Measurements from ENCODE around the gene PLEKHH2. TPM values are rescaled to one million over a fixed set of nuclear protein-coding genes. Genes with fewer than 3 reads are reported as not detected.

The PLEKHH2 gene
- total RNA-seq, 1 donor from 2014 or later = 19.6 TPM

- H3K27ac Mint-ChIP-seq (ENCODE audit: unreplicated experiment) = no peak overlapping the region
- no peak for DNase-seq (ENCODE audit: extremely low spot score, unreplicated experiment)
- H3K9me3 Mint-ChIP-seq (ENCODE audit: unreplicated experiment) = no peaks in the 10 kb centered on the region
- H3K4me3 Mint-ChIP-seq (ENCODE audit: unreplicated experiment) = no peak overlapping the region
- peaks cover 6% of the 10 kb centered on the region for H3K36me3 Mint-ChIP-seq (ENCODE audit: unreplicated experiment)
- TF ChIP-seq CTCF (IDR thresholded peaks at IDR 0.05) = no peak
- peaks cover 18% of the 10 kb centered on the region for H3K4me1 Mint-ChIP-seq (ENCODE audit: unreplicated experiment)
- H3K27me3 Mint-ChIP-seq (ENCODE audit: unreplicated experiment) = no peaks in the 10 kb centered on the region
Observed at GRCh38 chr2:43751476-43751990, 114.5 kb downstream of the PLEKHH2 start.

GRCh38 chr2:43752302-43752701 is 115.2 kb downstream of the PLEKHH2 start:
- Mint-ChIP-seq H3K36me3 (ENCODE audit: unreplicated experiment) (peaks cover 3% of the 10 kb centered on the region), H3K9me3 (ENCODE audit: unreplicated experiment) (no peaks in the 10 kb centered on the region), H3K4me3 (ENCODE audit: unreplicated experiment) (no peak overlapping the region), H3K27me3 (ENCODE audit: unreplicated experiment) (no peaks in the 10 kb centered on the region), H3K27ac (ENCODE audit: unreplicated experiment) (no peak overlapping the region), H3K4me1 (ENCODE audit: unreplicated experiment) (peaks cover 16% of the 10 kb centered on the region)
- TF ChIP-seq CTCF (IDR thresholded peaks at IDR 0.05) = no peak
- DNase-seq (ENCODE audit: extremely low spot score, unreplicated experiment) = no peak

- Mint-ChIP-seq H3K36me3 (ENCODE audit: unreplicated experiment) (no peaks in the 10 kb centered on the region), H3K27me3 (ENCODE audit: unreplicated experiment) (no peaks in the 10 kb centered on the region), H3K4me1 (ENCODE audit: unreplicated experiment) (peaks cover 24% of the 10 kb centered on the region)
Observed at GRCh38 chr2:43754180-43754579, 117.1 kb downstream of the PLEKHH2 start.

GRCh38 chr2:43758739-43759138 is 121.7 kb downstream of the PLEKHH2 start:
- Mint-ChIP-seq H3K27me3 (ENCODE audit: unreplicated experiment) (no peaks in the 10 kb centered on the region), H3K4me3 (ENCODE audit: unreplicated experiment) (no peak overlapping the region), H3K9me3 (ENCODE audit: unreplicated experiment) (no peaks in the 10 kb centered on the region), H3K4me1 (ENCODE audit: unreplicated experiment) (peaks cover 28% of the 10 kb centered on the region), H3K27ac (ENCODE audit: unreplicated experiment) (peak overlapping the region; percentile 80), H3K36me3 (ENCODE audit: unreplicated experiment) (peaks cover 3% of the 10 kb centered on the region)
- DNase-seq (ENCODE audit: extremely low spot score, unreplicated experiment) = no peak
- no peak for TF ChIP-seq CTCF (IDR thresholded peaks at IDR 0.05)

More at GRCh38 chr2:43754180-43754579, 117.1 kb downstream of the PLEKHH2 start:
- no peak for DNase-seq (ENCODE audit: extremely low spot score, unreplicated experiment)
- Mint-ChIP-seq H3K9me3 (ENCODE audit: unreplicated experiment) (no peaks in the 10 kb centered on the region), H3K4me3 (ENCODE audit: unreplicated experiment) (no peak overlapping the region), H3K27ac (ENCODE audit: unreplicated experiment) (no peak overlapping the region)
- no peak for TF ChIP-seq CTCF (IDR thresholded peaks at IDR 0.05)

GRCh38 chr2:43759195-43759594 is 122.1 kb downstream of the PLEKHH2 start:
- Mint-ChIP-seq H3K9me3 (ENCODE audit: unreplicated experiment) (no peaks in the 10 kb centered on the region), H3K27ac (ENCODE audit: unreplicated experiment) (peak overlapping the region; percentile 80), H3K36me3 (ENCODE audit: unreplicated experiment) (peaks cover 3% of the 10 kb centered on the region), H3K27me3 (ENCODE audit: unreplicated experiment) (no peaks in the 10 kb centered on the region), H3K4me3 (ENCODE audit: unreplicated experiment) (no peak overlapping the region), H3K4me1 (ENCODE audit: unreplicated experiment) (peaks cover 27% of the 10 kb centered on the region)
- DNase-seq (ENCODE audit: extremely low spot score, unreplicated experiment) = no peak
- no peak for TF ChIP-seq CTCF (IDR thresholded peaks at IDR 0.05)

All from osteocyte (in vitro differentiated cells).